ENCODE results near the gene TMEM184B.
"Not testable (repeated sequence)": the region's sequence is repeated elsewhere in the genome, so short reads cannot be mapped to it uniquely, and the experiment has no call there.

Gene TMEM184B

DNA sequence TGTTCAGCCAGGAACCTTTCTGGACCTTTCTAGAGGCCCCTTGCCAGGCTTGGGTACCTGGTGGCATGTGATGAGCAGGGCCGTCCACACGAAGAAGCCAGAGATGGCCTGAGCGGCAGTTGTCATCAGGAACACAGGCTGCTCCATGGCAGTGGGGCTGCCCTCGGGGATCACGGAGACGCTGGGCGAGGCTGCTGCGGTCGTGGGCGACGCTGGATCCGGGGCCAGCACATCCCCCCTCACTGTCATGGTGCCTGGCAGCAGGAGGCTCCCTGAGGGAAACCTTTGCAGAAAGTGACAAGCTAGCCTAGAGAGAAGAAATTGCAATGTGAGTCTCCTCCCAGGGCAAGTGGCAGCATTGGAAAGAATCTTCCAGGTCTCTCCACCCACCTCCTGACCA lies 25.1 kb downstream of the TMEM184B start:
- no peak for DNase-seq

DNA sequence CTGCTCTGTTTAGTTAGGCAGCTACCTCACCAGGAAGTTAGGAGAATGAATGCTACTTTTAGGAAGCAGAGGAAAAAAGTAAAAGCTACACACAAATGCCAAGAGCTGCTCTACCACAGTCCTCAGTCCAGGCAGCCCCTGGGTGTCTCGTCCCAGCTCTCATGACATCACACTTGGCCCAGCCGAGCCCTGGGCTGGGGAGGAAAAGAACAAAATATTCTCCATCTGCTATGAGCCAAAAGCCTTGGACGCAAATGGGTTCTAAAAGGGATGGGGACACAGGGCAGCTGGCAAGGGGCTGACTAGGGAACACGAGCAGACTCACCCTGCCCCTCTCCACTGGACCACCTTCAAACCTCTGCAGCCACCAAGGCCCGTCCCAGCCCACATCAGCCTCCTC lies 26.1 kb downstream of the TMEM184B start:
- DNase-seq: no peak

DNA sequence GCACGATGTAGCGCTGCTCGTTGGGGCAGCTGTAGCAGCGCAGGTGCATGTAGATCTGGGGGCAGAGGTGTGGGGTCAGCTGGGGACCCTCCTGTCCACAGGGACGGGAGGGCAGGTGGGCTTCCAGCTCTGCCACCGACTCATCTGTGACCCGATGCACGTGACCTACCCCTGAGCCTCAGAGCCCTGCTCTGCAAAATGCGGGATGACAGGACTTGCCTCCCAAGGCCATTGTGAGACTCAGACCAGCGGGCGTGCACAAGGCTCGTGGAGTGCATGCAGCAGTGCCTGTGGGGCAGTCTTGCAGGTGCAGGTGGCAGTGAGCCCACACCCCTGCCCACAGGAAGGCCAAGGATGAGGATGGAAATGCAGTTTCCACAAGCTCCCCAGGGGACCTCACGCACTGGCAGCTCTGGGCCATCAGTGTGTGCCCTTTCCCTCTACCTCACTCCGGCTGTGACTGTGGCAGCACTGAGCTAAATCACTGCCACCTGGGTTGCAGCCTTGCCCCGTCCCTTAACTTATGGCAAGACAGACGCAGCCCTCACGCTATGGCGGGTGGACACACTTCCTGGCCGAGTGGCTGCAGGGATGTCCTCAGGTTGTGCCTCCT lies 26.7 kb downstream of the TMEM184B start:
- no peak for DNase-seq

DNA sequence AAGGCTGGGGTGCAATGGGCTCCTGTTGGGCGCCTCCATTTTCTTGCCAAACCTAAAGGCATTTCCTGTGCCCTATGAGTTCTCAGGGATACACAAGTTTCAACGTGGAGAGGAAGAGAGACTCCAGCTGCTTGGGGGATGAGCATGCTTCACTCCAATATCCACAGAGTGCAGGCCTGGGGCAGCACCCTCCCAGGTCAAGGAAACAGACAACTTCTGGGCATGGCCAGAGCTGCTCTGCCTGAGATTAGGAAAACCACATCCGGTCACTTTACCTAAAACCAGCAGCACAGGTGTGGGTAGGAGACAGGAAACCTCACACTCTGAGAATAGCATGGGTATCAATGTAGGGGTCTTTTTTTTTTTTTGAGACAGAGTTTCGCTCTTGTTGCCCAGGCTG lies 28.7 kb downstream of the TMEM184B start:
- no peak for DNase-seq

DNA sequence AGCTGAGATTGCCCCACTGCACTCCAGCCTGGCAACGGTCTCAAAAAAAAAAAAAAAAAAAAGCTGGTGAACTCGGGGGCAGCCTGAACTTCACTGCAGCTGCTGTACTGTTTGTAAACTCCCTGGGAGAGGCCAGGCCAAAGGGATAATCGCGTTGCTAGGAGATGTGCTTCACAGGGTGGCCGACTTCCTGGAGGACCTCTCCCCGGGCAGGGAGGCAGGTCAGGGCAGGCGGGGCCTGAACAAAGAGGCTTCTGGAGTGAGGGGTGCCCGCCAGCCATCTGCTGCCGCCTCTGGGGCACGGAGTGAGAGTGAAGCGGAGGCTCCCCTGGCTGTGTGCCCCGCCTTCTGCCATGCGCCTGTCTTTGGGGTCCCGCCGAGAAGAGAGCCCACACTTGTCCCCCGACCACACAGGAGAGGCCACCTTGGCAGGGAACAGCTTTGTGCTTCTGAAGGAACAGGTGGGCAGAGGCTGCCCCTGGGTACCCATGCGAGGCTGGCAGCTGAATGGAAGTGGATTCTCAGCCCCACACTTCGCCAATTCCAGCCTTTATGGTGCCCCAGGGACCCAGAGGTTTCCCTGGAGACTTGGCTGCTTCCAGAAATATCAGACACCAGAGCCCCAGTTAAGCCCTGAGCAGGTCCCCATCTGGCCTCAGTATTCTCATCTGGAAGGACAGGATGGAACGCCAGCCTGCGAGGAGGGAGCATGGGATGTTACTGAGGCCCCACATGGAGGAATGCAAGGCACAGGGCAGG lies 29.6 kb downstream of the TMEM184B start:
- DNase-seq: no peak

DNA sequence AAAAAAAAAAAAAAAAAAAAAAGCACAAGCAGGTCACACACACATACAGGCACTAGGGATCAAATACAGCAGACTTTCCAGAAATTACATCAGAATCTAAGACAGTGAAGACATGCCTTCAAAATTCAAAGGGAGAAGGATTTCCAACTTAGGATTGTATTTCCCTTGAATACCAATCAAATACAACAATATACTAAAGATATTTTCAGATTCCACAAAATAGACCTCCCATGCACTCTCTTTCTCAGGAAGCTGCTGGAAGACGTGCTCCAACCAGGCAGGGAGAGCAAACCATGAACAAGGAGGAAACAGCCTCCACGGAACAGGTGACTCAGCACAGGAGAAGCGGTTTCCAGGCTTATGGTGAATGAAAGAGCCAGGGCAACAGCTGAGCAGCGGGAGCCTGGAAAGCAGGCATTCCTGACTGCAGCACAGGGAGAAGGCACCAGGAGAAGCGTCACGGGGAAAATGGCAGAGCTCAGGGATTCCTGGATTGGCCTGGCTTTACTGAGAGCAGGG lies 32.0 kb downstream of the TMEM184B start:
- DNase-seq: no peak

DNA sequence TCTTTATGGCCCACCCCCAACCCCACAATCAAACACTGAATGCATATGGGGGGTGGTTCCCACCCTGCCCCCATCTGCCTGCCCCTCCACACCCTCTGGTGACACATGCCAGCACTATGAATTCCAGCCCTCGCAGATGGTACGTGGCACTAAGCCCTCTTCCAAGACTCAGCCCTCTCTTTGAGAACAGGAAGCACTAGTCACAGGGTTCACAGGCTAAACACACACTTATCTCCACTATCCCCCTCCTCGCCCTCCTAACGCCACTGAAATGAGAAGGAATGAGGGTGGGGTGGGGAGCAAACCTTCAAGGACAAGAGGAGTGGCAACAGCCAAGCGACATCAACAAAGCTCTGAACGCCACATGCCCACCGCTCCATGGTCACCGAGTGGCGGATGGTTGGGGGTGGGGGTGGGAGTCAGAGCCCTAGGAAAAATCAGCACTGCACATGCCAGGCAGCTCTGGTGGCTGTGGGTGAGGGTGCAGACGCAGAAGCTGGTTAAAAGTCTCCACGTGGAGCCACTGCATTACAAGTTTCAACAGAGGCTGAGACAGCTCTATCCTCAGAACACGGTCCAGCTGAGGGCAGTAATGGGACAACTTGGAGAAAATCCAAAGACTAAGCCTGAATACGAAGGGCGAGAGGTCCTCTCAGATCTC lies 33.6 kb downstream of the TMEM184B start:
- DNase-seq: no peak

DNA sequence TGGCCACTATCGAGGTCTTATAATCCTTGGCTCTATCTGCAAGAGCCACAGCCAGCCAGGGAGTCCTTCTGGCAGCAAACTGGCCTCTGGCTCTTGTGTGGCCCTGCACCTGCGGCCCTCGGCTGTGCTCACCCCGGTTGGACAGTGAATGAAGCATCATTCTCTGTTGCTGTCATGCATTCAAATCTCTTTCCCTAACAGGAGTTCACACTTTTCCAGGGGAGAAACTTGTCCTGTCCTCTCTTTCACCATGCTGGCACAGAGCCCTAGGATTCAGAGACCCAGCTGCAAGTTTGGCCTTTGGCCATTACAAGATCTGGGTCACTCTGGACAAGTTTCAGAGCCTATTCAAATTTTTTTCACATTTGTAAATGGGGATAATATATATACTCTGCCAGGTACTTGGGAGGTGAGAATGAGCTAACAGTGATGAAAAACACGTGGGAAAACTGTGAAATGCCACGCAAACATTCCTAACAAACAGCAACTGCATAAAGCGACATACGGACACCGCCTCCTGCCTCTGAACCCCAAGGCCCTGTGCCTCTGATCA lies 34.2 kb downstream of the TMEM184B start:
- no peak for DNase-seq

DNA sequence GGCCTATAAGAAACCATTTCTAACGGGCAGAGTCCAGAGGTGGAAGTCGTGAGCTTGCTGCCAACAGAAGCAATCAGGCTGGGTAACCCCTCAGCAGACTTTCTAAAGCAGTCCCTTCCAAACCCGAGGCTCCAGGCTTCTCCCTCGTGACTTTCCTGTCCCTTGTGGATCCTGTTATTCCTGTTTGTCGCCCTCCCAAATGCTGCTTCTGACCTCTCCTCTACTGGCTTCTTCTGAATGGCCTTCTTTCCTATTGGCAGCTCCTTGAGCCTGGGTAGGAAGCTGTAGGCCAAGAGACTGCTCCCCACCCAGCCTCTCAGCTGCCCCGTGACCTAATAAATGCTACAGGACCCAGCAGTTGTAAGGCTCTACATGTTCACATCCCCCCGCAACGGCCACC lies 36.0 kb downstream of the TMEM184B start:
- DNase-seq: no peak

DNA sequence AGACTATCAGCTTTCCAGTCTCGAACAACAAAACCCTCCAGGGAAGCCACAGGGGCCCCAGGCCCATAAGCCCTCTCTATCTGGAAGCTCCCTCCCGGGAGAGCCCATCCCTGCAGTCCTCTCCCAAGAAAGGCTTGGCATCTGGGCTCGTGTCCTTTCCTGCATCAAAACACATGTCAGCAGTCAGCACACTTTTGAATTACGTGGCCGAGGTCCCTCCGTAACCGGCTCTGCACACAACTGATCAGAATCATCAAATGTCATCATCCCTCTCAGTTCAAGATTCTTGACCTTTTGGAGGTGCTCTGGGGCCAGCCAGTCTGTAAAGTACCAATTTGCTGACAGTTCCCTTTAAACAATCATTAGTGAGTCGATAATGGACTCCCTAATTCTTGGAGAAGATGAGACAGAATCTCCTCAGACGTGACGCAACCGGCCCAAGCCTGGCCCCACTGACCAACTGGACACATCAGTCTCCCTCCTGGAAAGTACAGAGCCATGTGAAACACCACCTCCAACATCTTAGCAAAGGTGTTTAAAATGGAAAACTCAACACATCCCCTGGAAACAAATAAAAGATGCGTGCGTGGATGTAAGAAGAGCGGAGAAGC lies 37.5 kb downstream of the TMEM184B start:
- no peak for DNase-seq

DNA sequence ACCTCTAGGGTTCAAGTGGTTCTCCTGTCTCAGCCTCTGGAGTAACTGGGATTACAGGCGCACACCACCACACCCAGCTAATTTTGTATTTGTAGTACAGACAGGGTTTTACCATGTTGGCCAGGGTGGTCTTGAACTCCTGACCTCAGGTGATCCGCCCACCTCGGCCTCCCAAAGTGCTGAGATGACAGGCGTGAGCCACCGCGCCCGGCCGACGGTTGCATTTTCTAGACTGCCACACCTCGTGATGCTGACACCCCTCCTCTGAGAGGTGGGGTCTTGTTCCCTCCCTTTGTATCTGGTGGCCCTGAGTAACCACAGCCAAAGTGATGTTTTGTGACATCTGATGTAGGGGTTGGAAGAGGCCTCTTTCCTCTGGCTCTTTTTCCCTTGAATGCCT lies 39.0 kb downstream of the TMEM184B start:
- DNase-seq: not testable (repeated sequence)

DNA sequence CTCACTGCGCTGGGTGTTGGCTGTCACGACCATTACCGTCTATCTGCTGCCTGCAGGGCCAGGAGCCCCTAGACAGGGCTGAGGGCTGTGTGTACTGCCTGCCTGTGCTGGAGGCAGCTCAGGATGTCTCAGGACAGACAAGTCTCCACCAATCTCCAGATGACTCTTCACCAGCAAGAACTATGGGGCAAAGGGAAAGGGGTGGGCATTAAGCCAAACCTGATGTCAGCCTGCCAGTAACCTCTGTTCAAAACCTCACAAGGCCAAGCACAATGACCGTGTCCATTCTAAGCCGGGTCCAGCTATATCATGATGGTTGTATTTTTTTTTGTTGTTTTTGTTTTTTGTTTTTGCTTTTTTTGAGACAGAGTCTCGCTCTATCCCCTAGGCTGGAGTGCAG lies 39.4 kb downstream of the TMEM184B start:
- no peak for DNase-seq

DNA sequence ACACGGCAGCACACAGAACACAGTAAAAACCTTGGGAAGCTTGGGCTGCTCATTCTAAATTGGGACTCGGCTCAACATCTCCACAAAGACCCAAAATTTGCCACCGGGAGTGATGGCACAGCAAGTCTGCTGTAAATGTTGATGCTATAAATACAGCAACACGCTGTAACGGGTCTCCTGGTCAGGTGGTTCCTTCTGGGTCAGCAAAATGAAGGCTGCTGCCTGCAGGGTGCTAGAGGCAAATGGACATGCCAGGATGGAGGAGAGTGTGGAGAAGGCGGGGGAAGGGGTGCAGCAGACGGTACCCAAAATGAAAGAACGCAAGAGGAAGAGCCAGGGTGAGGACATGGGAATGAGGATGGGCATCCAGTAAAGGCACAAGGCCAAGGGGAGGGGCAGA lies 40.6 kb downstream of the TMEM184B start:
- no peak for DNase-seq

DNA sequence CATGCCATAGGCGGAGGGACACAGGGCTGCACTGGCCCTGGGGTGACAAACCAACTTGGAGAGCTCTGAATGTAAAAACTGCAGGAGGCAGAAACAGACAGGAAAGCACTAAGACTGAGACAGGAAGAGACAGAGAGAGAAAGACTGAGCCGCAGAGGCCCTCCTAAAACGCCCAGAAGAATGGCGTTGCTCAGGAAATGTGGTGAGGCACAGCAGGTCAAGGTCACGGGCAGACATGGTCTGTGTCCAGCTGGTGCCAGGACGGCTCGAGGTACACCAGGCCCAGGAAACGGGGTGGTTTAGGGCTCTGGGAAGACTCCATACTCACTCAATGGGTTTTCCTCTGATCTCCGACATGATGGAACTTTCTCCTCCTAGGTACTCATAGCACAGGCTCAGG lies 41.9 kb downstream of the TMEM184B start:
- no peak for DNase-seq

DNA sequence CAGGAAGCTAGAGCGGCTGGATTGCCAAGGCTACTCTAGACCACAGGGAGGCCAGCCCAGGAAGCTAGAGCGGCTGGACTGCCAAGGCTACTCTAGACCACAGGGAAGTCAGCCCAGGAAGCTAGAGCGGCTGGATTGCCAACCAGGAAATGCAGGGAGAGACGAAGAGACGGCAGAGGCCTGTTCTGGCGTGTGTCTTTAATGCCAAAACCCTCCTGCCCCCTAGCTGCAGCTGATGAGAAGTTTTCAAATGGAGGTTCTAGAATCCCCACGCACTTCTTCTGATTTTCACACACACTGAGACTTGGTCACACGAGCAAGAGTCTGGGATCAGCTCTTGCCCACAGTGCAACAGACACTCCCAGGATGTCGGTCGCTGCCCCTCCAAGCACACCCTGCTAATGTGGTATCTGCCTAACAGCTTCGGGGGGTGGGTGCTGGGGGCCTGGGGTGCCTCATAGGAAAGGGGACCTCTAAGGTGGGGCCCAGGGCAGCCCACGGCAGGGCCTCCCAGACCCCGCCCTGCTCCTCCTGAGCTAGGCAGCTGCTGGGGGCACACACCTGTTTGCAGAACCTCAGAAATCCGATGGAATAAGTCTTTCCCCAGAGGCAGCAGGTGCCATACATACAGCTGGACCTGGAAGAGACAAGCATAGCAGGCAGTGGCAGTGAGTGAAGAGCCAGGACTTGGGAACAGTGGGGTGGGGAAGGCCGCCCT lies 42.5 kb downstream of the TMEM184B start:
- no peak for DNase-seq

DNA sequence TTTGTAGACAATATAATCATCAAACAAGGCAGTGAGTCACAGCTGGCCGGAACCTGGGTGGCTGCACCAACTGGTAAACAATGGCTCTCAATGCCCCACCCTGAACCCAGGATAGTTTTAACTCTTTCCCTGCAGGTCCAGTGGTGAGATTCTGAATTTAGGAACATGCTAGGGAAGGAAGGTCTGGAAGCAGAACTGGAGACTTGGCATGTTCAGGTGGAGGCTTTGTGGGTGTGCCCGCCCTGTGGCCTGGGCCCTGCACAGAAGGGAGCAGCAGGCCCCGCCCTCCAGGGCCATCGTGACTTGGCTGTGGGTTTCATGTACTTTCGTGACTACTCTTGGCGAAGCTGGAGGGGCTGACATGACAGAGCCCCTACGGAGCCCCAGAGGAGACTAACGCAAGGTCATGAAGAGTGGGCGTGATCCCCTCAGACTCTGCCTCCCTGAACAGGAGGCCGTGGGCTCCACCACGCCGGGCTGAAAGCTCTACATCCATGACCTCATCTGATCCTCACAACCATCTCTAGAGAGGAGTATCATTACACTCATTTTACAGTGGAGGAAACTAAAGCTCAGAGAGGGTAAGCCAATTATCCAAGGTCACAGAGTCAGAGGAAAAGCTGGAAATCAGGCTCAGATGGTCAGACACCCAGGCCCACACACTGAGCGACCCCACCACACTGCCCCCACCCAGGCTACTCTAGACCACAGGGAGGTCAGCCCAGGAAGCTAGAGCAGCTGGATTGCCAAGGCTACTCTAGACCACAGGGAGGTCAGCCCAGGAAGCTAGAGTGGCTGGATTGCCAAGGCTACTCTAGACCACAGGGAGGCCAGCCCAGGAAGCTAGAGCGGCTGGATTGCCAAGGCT lies 43.7 kb downstream of the TMEM184B start:
- DNase-seq: no peak

DNA sequence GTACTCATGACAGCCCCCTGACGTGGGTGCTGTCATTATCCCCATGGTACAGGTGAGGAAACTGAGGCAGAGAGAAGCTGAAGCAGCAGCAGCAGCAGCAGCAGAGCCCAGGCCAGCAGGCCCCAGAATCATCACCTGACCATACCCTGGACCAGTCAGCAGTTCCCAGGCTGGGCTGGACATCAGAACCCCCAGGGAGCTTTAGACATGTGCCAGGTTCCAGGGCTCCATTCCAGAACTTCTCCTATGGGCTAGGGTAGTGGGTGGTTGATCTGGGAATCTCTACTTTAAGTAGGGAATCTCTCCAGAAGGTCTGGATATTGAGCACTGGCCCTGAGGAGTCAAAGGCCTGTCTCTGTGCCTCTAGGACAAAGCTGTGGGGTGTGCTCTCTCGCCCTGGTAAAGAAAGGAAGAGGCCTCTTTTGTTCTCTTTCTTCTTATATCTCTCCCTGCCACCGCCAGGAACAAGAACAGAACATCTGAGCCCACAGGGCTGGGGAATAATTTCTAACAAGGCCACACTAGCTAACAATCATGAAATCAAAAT lies 44.4 kb downstream of the TMEM184B start:
- DNase-seq: no peak

DNA sequence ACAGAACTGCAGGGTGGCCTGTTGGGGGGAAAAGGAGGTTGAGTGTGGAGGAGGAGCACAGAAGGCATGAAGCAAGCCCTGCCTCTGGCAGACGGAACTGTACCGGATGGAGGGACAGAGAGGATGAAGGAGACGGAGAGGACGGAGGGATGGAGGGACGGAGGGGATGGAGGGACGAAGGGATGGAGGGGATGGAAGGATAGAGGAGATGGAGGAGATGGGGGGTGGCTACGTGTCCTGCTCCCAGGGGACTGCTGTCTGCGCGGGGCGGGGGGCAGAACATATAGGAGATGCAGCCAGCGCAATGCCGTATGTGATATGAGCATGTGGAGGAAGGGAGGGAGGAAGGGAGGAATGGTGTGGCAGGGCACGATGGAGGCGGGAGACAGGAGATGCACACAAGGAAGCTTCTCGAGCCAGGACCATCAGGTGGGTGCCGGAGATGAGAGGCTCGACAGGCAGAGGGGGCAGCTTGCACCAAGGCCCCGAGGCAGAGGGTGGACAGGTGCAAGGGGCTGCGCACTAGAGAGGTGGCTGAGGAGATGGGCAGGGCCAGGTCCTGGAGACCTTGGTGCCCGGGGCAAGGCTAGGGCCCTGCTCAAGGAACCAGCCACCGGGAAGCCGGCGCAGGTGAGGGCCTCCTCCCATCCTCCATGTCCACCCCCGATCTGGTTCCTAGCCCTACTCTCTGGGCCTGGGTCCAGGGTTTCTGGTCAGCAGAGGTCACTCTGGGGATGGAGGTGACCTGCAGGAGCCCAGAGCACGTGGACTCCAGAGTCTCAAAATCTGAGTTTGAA lies 45.8 kb downstream of the TMEM184B start:
- DNase-seq: no peak

DNA sequence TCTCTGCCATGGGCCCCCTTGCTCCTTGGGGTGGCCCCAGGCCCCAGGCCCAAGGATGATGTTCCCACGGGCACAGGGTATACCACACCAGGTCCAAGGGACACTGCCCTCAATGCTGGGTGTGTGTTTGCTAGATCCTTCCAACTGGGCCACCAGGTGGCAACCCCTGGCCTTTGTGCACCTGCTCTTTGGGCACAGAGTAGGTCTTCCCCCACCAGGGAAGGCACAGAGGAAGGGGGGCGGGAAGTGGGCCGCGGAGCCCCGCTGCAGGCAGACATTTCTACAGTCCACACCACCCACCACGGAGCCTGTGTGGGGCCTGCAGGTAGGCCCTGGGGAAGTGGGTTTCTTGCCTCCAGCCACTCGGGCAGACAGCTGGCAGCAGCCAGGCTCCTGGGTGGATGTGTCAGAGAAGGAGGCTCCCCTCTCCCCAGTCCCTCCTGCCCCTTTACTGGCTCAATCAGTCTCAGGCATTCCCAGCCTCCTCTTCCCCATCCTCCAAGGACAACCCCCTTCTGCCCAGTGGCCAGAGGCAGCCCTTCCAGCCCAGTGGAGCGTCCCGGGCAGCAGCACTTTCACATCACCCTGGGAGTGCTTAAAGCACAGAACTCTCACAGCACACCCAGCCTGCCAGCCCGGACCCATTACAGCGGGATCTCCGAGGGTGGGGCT lies 49.4 kb downstream of the TMEM184B start:
- DNase-seq: no peak

DNA sequence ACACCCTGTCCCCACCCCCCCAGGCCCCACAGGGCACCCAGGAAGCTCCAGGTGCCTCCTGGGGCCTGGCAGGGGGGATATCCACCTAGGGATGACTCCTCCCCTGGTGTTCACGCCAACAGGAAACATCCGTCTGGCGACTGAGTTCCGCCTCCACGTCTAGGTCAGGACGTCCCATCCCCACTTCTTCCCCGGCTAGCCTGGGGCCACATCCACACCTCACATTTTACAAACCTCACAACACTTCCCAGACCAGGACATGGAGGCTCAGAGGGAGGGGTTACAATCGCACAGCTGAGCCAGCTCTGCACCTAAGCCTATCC lies 50.1 kb downstream of the TMEM184B start:
- DNase-seq: no peak
